ENCODE results near the gene ITGAL.

- TF ChIP-seq ISL1 (CRISPR knock-in tag; IDR thresholded peaks at IDR 0.05): no peak
- TF ChIP-seq PATZ1 (CRISPR knock-in tag; IDR thresholded peaks at IDR 0.05; ENCODE audit: borderline replicate concordance): no peak
- no peak for TF ChIP-seq ZNF70 (CRISPR knock-in tag; IDR thresholded peaks at IDR 0.05)
- no peak for TF ChIP-seq CREB5 (CRISPR knock-in tag; IDR thresholded peaks at IDR 0.05; ENCODE audit: low read depth)
- no peak for TF ChIP-seq ARNTL (CRISPR knock-in tag; IDR thresholded peaks at IDR 0.05; ENCODE audit: borderline replicate concordance, low read depth)
- no peak for TF ChIP-seq TOX (CRISPR knock-in tag; IDR thresholded peaks at IDR 0.05; ENCODE audit: borderline replicate concordance)
- TF ChIP-seq SNAI2 (CRISPR knock-in tag; IDR thresholded peaks at IDR 0.05): no peak
- no peak for TF ChIP-seq ZFP30 (CRISPR knock-in tag; IDR thresholded peaks at IDR 0.05)
- TF ChIP-seq ESRRG (CRISPR knock-in tag; IDR thresholded peaks at IDR 0.05): no peak
- no peak for TF ChIP-seq BACH2 (CRISPR knock-in tag; IDR thresholded peaks at IDR 0.05; ENCODE audit: borderline replicate concordance)
Measured at GRCh38 chr16:30565984-30566383, 93.4 kb downstream of the ITGAL start.

All from SK-N-SH treated with all-trans-retinoic acid at 6 μM for 48 hours (cell line).